ENCODE results near the gene NOP9.

The NOP9 gene

DNA sequence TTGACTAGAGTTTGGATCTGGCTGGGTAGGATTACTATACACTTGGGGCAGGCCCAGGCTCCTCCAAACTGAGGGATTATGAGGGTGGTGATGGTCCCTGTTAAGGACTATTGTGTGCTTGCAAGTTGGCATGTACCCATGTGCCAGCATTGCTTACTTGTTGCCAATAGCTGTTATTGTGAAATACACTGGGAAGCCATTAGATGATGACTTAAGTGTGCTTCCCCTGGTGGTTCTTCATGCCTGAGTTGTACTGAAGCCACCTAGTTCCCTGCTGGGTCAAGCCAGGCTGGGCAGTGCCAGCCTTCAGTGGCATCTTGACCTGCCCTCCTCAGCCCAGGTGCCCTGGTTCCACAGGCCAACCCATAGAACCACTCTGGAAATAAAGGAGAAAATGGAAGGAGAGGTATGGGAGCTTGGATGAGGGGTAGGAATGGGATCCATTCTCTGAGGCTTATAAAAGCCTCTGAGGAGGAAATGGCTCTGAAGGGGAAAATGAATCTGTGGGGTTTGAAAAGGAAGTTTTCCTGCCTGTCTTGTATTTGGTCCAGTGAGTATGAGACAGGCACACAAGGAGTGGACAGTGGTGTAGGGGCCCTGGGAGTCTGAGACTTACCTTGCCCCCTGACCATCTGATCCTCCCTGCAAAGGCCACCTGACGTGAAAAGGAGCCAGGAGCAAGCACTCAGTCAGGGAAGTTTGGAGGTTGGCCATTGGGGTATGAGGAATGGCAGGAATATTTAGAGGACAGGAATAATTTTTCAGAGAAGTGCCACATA is 12.4 kb downstream of the NOP9 start:
- Histone ChIP-seq H3K4me3 (ENCODE audit: low read length, poor library complexity, severe bottlenecking) (no peak overlapping the region), H3K36me3 (ENCODE audit: insufficient read depth, low read length) (no peaks in the 10 kb centered on the region), H3K9me2 (replicated peaks; ENCODE audit: low read depth, low read length) (no peaks in the 10 kb centered on the region), H2AFZ (ENCODE audit: low read length) (no peak overlapping the region), H3K9me3 (ENCODE audit: insufficient read depth, low read depth, low read length) (no peaks in the 10 kb centered on the region), H3K4me2 (ENCODE audit: low read depth, low read length, poor library complexity, severe bottlenecking) (no peak overlapping the region), H3K79me2 (ENCODE audit: insufficient read depth, low read length) (no peaks in the 10 kb centered on the region), H3F3A (ENCODE audit: low read depth) (no peaks in the 10 kb centered on the region), H4K20me1 (ENCODE audit: insufficient read depth, low read length, poor library complexity, severe bottlenecking) (no peaks in the 10 kb centered on the region), H3K4me1 (ENCODE audit: insufficient read depth, low read length, poor library complexity, severe bottlenecking) (peaks cover 24% of the 10 kb centered on the region), H3K9ac (ENCODE audit: low read depth, low read length, poor library complexity, severe bottlenecking) (peak overlapping the region; percentile 54), H3K27me3 (ENCODE audit: insufficient read depth, low read length, poor library complexity, severe bottlenecking) (no peaks in the 10 kb centered on the region)
- TF ChIP-seq EZH2phosphoT487 (IDR thresholded peaks at IDR 0.05; ENCODE audit: borderline replicate concordance): no peak
- TF ChIP-seq, protein P1, sequence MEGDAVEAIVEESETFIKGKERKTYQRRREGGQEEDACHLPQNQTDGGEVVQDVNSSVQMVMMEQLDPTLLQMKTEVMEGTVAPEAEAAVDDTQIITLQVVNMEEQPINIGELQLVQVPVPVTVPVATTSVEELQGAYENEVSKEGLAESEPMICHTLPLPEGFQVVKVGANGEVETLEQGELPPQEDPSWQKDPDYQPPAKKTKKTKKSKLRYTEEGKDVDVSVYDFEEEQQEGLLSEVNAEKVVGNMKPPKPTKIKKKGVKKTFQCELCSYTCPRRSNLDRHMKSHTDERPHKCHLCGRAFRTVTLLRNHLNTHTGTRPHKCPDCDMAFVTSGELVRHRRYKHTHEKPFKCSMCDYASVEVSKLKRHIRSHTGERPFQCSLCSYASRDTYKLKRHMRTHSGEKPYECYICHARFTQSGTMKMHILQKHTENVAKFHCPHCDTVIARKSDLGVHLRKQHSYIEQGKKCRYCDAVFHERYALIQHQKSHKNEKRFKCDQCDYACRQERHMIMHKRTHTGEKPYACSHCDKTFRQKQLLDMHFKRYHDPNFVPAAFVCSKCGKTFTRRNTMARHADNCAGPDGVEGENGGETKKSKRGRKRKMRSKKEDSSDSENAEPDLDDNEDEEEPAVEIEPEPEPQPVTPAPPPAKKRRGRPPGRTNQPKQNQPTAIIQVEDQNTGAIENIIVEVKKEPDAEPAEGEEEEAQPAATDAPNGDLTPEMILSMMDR (conservative IDR thresholded peaks at IDR 0.05; ENCODE audit: low read length): no peak

DNA sequence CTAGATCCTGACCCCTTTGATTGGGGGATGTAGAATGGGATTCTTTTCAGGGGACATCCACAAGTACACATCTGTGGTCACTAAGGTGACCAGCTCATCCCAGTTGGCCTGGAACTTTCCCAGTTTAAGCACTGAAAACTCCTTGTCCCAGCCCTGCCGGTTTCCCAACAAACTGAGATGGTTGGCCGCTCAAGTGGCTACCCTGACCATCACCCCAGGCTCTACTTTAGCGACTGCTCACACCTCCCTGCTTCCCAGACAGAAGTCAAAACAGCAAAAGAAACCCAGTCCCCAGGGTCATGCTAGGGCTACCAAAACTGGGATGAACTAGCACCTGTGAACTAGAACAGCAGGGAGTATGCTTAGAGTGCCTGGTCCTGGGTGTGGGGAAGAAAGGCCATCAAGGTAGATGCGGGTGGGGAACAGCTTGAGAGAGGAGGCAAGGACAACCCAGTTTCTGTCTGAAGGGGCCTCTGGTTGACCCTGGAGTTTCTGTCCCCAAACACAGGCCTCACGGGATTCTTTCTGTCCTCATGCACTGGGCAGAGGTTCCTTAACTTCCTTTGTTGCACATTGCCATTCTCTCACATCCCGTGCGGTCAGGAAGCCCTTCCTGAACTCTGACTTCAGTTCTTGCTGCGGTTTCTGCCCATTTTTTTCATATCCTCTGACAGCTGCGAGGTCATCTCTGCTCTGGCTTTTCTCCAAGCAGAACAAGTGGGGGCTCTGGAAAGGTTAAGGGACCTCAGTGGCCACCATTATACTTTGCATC is 13.3 kb downstream of the NOP9 start:
- TF ChIP-seq, protein P1 (conservative IDR thresholded peaks at IDR 0.05; ENCODE audit: low read length): no peak
- no peak for TF ChIP-seq EZH2phosphoT487 (IDR thresholded peaks at IDR 0.05; ENCODE audit: borderline replicate concordance)
- Histone ChIP-seq H3K9me3 (ENCODE audit: insufficient read depth, low read depth, low read length) (no peaks in the 10 kb centered on the region), H3K4me3 (ENCODE audit: low read length, poor library complexity, severe bottlenecking) (peak overlapping the region; percentile 32), H3K9me2 (replicated peaks; ENCODE audit: low read depth, low read length) (no peaks in the 10 kb centered on the region), H3K4me1 (ENCODE audit: insufficient read depth, low read length, poor library complexity, severe bottlenecking) (peaks cover 24% of the 10 kb centered on the region), H3K9ac (ENCODE audit: low read depth, low read length, poor library complexity, severe bottlenecking) (peak overlapping the region; percentile 54), H3K4me2 (ENCODE audit: low read depth, low read length, poor library complexity, severe bottlenecking) (peak overlapping the region; percentile 65), H3K27me3 (ENCODE audit: insufficient read depth, low read length, poor library complexity, severe bottlenecking) (no peaks in the 10 kb centered on the region), H3F3A (ENCODE audit: low read depth) (no peaks in the 10 kb centered on the region), H4K20me1 (ENCODE audit: insufficient read depth, low read length, poor library complexity, severe bottlenecking) (no peaks in the 10 kb centered on the region), H3K79me2 (ENCODE audit: insufficient read depth, low read length) (no peaks in the 10 kb centered on the region), H2AFZ (ENCODE audit: low read length) (no peak overlapping the region), H3K36me3 (ENCODE audit: insufficient read depth, low read length) (no peaks in the 10 kb centered on the region)

DNA sequence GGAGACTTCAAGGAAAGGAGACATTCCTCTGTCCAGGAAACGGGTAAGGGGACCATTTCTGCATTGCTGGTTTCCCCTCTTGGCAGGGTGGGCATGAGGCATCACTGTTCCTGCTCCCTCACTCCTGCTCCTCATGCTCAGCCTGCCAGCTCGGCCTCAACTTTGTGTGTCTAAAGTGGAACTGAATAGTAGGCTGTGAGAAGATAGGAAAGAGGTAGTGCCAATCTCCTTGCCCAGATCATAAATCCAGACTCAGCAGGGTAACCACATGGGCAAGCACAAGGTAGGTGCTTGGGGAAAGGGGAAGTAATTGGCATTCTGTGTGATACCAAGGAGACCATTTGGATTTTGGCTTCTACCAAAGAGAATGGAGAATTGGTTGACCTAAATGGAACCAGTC is 14.3 kb downstream of the NOP9 start:
- H3K36me3 ChIP-seq (ENCODE audit: insufficient read depth, low read length): no peaks in the 10 kb centered on the region

More for the DNA sequence above, 14.3 kb downstream of the NOP9 start:
- Histone ChIP-seq H3K4me2 (ENCODE audit: low read depth, low read length, poor library complexity, severe bottlenecking) (peak overlapping the region; percentile 65), H3F3A (ENCODE audit: low read depth) (no peaks in the 10 kb centered on the region), H3K79me2 (ENCODE audit: insufficient read depth, low read length) (no peaks in the 10 kb centered on the region), H3K9me2 (replicated peaks; ENCODE audit: low read depth, low read length) (no peaks in the 10 kb centered on the region), H3K9ac (ENCODE audit: low read depth, low read length, poor library complexity, severe bottlenecking) (peak overlapping the region; percentile 57), H3K9me3 (ENCODE audit: insufficient read depth, low read depth, low read length) (no peaks in the 10 kb centered on the region), H2AFZ (ENCODE audit: low read length) (no peak overlapping the region), H3K4me1 (ENCODE audit: insufficient read depth, low read length, poor library complexity, severe bottlenecking) (peaks cover 24% of the 10 kb centered on the region), H3K4me3 (ENCODE audit: low read length, poor library complexity, severe bottlenecking) (peak overlapping the region; percentile 23), H4K20me1 (ENCODE audit: insufficient read depth, low read length, poor library complexity, severe bottlenecking) (no peaks in the 10 kb centered on the region), H3K27me3 (ENCODE audit: insufficient read depth, low read length, poor library complexity, severe bottlenecking) (no peaks in the 10 kb centered on the region)
- TF ChIP-seq, protein P1 (conservative IDR thresholded peaks at IDR 0.05; ENCODE audit: low read length): no peak
- no peak for TF ChIP-seq EZH2phosphoT487 (IDR thresholded peaks at IDR 0.05; ENCODE audit: borderline replicate concordance)
